Transverse colon (tissue), 4 donors: Measurements from ENCODE around the gene ARHGAP30. TPM values are rescaled to one million over a fixed set of nuclear protein-coding genes. Genes with fewer than 3 reads are reported as not detected.
"Not testable (repeated sequence)": the region's sequence is repeated elsewhere in the genome, so short reads cannot be mapped to it uniquely, and the experiment has no call there.

Experiments used
- DNase-seq: peaks from one replicate; pipeline ENCODE4 v3.0.0-alpha.2; 2019
- H3K27ac ChIP-seq, 4 donors: fragments of 200-600 bp; sonication (generic); 2 replicates each; pipeline ENCODE4 v1.5.1; 2016 to 2018; ENCODE audit warnings: inconsistent platforms in 4 of 4
- H3K27me3 ChIP-seq: fragments of 200-600 bp; sonication (generic); 2 replicates; pipeline ENCODE4 v1.5.1; 2017; ENCODE audit warnings: inconsistent platforms
- H3K36me3 ChIP-seq, 4 donors: fragments of 200-600 bp; sonication (generic); 2 replicates each; pipeline ENCODE4 v1.5.1; 2017 to 2019; ENCODE audit warnings: inconsistent platforms in 4 of 4
- H3K4me1 ChIP-seq, 4 donors: fragments of 200-600 bp; sonication (generic); 2 replicates each; pipeline ENCODE4 v1.5.1; 2017 to 2020; ENCODE audit warnings: inconsistent platforms in 4 of 4
- H3K4me3 ChIP-seq, 4 donors: fragments of 200-600 bp; sonication (generic); 1 replicate in 1 of 4; 2 replicates in 3 of 4; pipeline versions ENCODE4 v1.5.1 to v1.6.1; 2017 to 2019; ENCODE audit warnings: inconsistent platforms in 4 of 4
- H3K9me3 ChIP-seq, 2 donors: fragments of 200-600 bp; sonication (generic); 2 replicates each; pipeline ENCODE4 v1.5.1; 2017 to 2019; ENCODE audit warnings: inconsistent platforms in 2 of 2
- EP300 ChIP-seq: sonication (generic); formaldehyde crosslinking; IDR thresholded peaks from one replicate; pipeline ENCODE4 v1.6.1; 2017; ENCODE audit warnings: antibody characterized with exemption, low read depth
- POLR2A ChIP-seq: fragments of 450-650 bp; IDR thresholded peaks from one replicate; pipeline ENCODE4 v1.6.1; 2016; ENCODE audit warnings: antibody characterized with exemption, mild to moderate bottlenecking, moderate library complexity
- POLR2AphosphoS5 ChIP-seq, 3 donors: sonication (generic); formaldehyde crosslinking; IDR thresholded peaks; one replicate each; pipeline ENCODE4 v1.6.1; 2016; ENCODE audit warnings: antibody characterized with exemption in 3 of 3
- WGBS, 2 donors: methylation state at CpG; one replicate each; pipeline ENCODE4 v1.1.5; 2018; ENCODE audit warnings: low coverage in 1 of 2; 5-methylcytosine and 5-hydroxymethylcytosine counted together
- in situ Hi-C, 4 donors: fragments of 200-750 bp; cut with MboI; loops; one replicate each; pipeline versions ENCODE4 v1.15.0 to v1.15.1; 2017; ENCODE audit warnings: low sequenced_read_pairs in 3 of 4, low pct_ligation_motif_present in 1 of 4, low pct_unique_long_range_greater_than_20kb in 1 of 4
- intact Hi-C: fragments of 100-400 bp; cut with DNase I; formaldehyde crosslinking; loops from one replicate; pipeline ENCODE4 v1.15.1; 2023; ENCODE audit warnings: low total_unique reads
- total RNA-seq, 4 donors: library from RNA; depleted of rRNA; stranded (reverse); fragments of >200 nt; gene quantifications; one replicate each; pipeline ENCODE4 v1.1.0, GENCODE V29; 2016
- TF ChIP-seq, protein P1 (sequence below), 5 experiments: fragments of 200-600 bp in 3 of 5; fragments of 450-650 bp in 2 of 5; sonication (generic) in 3 of 5; IDR thresholded peaks; 1 replicate in 2 of 5; 2 replicates in 3 of 5; pipeline ENCODE4 v1.5.1; 2016 to 2017; ENCODE audit warnings: antibody characterized with exemption in 5 of 5, inconsistent platforms in 3 of 5, mild to moderate bottlenecking in 2 of 5, moderate library complexity in 1 of 5

ARHGAP30 gene
- total RNA-seq, 4 donors from 2014 or later: 0.60 to 11.0 (median 4.4) TPM

DNA sequence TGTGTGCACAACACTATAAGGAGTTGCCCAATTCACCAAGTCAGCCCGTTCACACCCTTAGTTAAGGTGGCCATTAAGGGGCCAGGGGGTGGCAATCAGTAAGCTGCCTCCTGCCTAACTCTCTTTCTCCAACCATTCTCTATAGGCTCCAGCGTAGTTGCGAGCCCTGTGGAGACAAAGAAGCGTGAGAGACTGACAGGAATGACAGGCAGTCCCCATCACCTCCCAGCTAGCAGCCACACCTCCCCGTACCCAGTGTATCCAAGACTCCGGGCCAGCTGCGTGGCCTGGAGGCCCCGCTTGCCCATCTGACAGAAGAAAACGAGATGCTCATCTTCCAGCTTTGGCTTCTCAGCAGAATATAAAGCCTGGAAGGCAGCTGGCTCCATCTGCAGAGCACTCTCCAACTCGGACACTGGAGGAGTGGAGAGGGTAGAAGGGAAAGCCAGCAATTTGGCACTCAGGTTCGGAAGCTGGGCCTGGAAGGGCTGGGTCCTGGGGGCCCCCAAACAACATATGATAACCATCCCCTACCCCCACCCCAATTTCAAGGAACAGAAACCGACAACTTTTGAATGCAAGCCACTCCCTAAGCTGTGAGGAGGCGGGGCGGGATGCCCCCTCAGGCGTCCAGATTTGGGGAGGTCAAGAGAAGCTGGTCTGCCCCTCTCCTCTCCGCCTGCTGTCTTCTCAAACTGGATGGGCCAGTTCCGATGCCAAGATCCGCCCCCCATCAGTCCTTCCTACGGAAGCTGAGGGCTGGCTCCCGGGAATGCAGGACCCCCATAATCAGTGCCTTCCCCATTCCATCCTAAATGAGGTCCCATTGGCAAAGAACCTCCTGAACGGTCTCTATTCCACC lies 31.8 kb downstream of the ARHGAP30 start:
- Histone ChIP-seq H3K27me3 (no peaks in the 10 kb centered on the region), H3K27ac (peak overlapping the region; percentile 84 to 92 (median 86)), H3K9me3 (no peaks in the 10 kb centered on the region), H3K36me3 (peaks cover 0 to 25% (median 6%) of the 10 kb centered on the region in 4 donors), H3K4me3 (peak overlapping the region; percentile 41 to 74 (median 48)), H3K4me1 (peaks cover 0 to 26% (median 21%) of the 10 kb centered on the region in 4 donors)
- DNase-seq: peak; percentile 61
- in situ Hi-C loops (no loop called here), intact Hi-C loops (no loop called here)
- 32 to 40% methylated on average over 4 to 20 of the region's 21 CpGs for WGBS, 2 donors
- TF ChIP-seq, protein P1, sequence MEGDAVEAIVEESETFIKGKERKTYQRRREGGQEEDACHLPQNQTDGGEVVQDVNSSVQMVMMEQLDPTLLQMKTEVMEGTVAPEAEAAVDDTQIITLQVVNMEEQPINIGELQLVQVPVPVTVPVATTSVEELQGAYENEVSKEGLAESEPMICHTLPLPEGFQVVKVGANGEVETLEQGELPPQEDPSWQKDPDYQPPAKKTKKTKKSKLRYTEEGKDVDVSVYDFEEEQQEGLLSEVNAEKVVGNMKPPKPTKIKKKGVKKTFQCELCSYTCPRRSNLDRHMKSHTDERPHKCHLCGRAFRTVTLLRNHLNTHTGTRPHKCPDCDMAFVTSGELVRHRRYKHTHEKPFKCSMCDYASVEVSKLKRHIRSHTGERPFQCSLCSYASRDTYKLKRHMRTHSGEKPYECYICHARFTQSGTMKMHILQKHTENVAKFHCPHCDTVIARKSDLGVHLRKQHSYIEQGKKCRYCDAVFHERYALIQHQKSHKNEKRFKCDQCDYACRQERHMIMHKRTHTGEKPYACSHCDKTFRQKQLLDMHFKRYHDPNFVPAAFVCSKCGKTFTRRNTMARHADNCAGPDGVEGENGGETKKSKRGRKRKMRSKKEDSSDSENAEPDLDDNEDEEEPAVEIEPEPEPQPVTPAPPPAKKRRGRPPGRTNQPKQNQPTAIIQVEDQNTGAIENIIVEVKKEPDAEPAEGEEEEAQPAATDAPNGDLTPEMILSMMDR (IDR thresholded peaks at IDR 0.05): no peak
- TF ChIP-seq POLR2A (no peak), EP300 (no peak), POLR2AphosphoS5 (IDR thresholded peaks at IDR 0.05) (no peak)

DNA sequence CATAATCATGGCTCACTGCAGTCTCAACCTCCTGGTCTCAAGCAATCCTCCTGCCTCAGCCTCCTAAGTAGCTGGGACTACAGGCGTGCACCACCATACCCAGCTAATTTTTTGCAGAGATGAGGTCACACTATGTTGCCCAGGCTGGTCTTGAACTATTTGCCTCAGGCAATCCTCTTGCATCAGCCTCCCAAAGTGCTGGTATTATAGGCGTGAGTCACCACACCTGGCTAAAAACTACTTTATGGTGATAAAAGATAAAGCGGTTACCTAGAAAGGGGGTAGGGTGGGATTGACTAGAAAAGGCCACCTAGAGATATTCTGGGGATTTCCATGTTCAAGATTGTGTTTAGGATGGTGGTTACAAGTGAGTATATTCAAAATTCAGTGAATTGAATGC lies 35.9 kb downstream of the ARHGAP30 start:
- no peaks in the 10 kb centered on the region for H3K27me3 ChIP-seq
- no peak for DNase-seq
- in situ Hi-C loops: no loop called here
- peaks cover 0 to 15% (median 11%) of the 10 kb centered on the region in 4 donors for H3K4me1 ChIP-seq
- TF ChIP-seq EP300: no peak
- TF ChIP-seq POLR2AphosphoS5 (IDR thresholded peaks at IDR 0.05): no peak
- no peak for TF ChIP-seq POLR2A
- TF ChIP-seq, protein P1 (IDR thresholded peaks at IDR 0.05): no peak
- intact Hi-C loops: no loop called here
- 92 to 95% methylated on average over 2 to 3 of the region's 3 CpGs for WGBS, 2 donors
- no peak overlapping the region for H3K4me3 ChIP-seq
- no peaks in the 10 kb centered on the region for H3K9me3 ChIP-seq
- H3K36me3 ChIP-seq: no peaks in the 10 kb centered on the region
- no peak overlapping the region for H3K27ac ChIP-seq

DNA sequence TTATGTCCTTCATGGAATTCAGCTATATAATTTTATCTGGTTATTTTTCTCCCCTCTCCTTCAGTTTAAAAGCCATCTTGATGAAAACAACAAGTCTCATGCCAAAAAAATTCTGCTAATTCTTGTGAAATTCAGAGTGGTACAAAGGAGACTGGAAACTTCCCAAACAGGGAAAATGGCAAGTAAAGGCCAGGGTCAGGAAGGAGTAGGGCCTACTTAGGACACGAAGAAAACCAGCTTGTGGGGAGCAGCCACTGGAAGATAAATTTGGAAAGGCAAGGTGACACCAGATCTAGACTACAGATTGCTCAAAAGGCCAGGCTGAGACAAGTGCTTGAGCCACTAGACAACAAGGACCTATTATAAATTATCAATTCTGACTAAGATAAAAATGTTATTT lies 37.3 kb downstream of the ARHGAP30 start:
- WGBS, 2 donors: 77 to 100% methylated on average over 1 of the region's 1 CpG
- no peak overlapping the region for H3K4me3 ChIP-seq
- no peak overlapping the region for H3K27ac ChIP-seq
- H3K4me1 ChIP-seq: peaks cover 0 to 6% (median 4%) of the 10 kb centered on the region in 4 donors
- TF ChIP-seq POLR2A: no peak
- TF ChIP-seq EP300: no peak
- TF ChIP-seq, protein P1 (IDR thresholded peaks at IDR 0.05): no peak
- TF ChIP-seq POLR2AphosphoS5 (IDR thresholded peaks at IDR 0.05): no peak
- in situ Hi-C loops (no loop called here), intact Hi-C loops (no loop called here)
- H3K36me3 ChIP-seq: no peaks in the 10 kb centered on the region
- no peak for DNase-seq
- no peaks in the 10 kb centered on the region for H3K9me3 ChIP-seq
- no peaks in the 10 kb centered on the region for H3K27me3 ChIP-seq

DNA sequence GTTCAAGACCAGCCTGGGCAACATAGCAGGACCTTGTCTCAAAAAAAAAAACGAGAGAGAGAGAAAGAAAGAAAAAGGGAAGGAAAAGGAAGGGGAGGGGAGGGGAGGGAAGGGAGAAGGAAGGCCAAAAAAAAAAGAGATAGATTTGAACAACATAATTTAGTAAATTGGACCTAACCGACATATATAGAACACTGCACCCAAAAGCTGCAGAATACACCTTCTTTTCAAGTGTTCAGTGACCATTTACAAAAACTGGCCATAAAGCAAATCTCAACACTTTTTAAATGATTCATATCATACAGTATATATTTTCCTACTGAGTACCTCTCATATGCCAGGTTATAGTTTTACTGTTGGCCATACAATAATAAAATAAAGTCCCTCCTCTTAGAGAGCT lies 37.8 kb downstream of the ARHGAP30 start:
- Histone ChIP-seq H3K9me3 (no peaks in the 10 kb centered on the region), H3K27ac (no peak overlapping the region), H3K4me3 (no peak overlapping the region), H3K27me3 (no peaks in the 10 kb centered on the region), H3K36me3 (no peaks in the 10 kb centered on the region), H3K4me1 (peaks cover 0 to under 1% (median 0%) of the 10 kb centered on the region in 4 donors)
- in situ Hi-C loops (no loop called here), intact Hi-C loops (no loop called here)
- DNase-seq: no peak
- no peak for TF ChIP-seq POLR2AphosphoS5 (IDR thresholded peaks at IDR 0.05)
- no peak for TF ChIP-seq POLR2A
- TF ChIP-seq, protein P1 (IDR thresholded peaks at IDR 0.05): no peak
- no peak for TF ChIP-seq EP300
- 60 to 81% methylated on average over 2 of the region's 2 CpGs for WGBS, 2 donors

DNA sequence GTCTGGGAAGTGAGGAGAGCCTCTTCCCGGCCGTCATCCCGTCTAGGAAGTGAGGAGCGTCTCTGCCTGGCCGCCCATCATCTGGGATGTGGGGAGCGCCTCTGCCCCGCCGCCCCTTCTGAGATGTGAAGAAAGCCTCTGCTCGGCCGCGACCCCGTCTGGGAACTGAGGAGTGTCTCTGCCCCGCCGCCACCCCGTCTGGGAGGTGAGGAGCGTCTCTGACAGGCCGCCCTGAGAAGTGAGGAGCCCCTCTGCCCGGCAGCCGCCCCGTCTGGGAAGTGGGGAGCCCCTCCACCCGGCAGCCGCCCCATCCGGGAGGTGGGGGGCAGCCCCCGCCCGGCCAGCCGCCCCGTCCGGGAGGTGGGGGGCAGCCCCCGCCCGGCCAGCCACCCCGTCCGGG lies 40.2 kb downstream of the ARHGAP30 start:
- DNase-seq, H3K36me3 ChIP-seq, H3K27ac ChIP-seq, H3K4me1 ChIP-seq, H3K9me3 ChIP-seq, intact Hi-C loops, H3K27me3 ChIP-seq, H3K4me3 ChIP-seq, in situ Hi-C loops: not testable (repeated sequence)
- 96% methylated on average over 27 of the region's 32 CpGs; no CpG with 5 or more reads in 1 of the 2 donors for WGBS, 2 donors

DNA sequence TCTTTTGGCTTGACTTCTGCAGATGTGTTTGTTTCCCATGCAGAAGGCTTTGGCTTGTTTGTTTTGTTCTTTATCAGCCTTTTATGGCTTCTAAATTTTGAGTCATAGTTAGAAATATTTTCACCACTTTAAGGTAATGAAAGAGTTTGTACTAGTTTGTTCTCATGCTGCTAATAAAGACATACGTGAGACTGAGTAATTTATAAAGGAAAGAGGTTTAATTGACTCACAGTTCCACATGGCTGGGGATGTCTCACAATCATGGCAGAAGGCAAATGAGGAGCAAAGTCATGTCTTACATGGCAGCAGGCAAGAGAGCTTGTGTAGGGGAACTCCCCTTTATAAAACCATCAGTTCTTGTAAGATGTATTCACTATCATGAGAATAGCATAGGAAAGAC lies 42.7 kb downstream of the ARHGAP30 start:
- in situ Hi-C loops, H3K4me3 ChIP-seq, H3K9me3 ChIP-seq, H3K27ac ChIP-seq, DNase-seq, H3K4me1 ChIP-seq, H3K36me3 ChIP-seq, H3K27me3 ChIP-seq, intact Hi-C loops: not testable (repeated sequence)
- WGBS, 2 donors: 29 to 40% methylated on average over 1 of the region's 1 CpG
